ENCODE data around the gene DDX49. TPM values are rescaled to one million over a fixed set of nuclear protein-coding genes. Genes with fewer than 3 reads are reported as not detected.
"Not testable (repeated sequence)": the region's sequence is repeated elsewhere in the genome, so short reads cannot be mapped to it uniquely, and the experiment has no call there.

DDX49 gene
- total RNA-seq, 1 experiment from 2014 or later: 51.9 TPM

DNA sequence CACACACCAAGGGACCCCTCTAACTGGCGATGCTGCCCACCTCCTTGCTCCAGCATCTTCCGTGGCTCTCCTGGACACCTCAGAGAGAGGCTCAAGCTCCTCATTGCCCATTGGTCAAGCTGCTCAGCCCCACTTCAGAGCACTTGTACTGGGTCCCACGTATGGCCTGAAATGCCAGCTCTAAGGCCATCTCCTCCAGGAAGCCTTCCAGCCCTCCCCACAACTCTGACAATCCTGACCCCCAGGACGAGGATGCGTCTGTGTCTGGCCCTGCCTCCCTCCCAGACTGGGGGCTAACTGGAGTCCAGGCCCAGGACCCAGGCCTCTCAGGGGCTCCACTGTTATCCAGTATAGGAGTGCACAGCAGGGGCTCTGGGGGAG lies 29.5 kb downstream of the DDX49 start (continued):
- TF ChIP-seq SIN3A (IDR thresholded peaks at IDR 0.05; ENCODE audit: low read depth) (no peak), EGR1 (IDR thresholded peaks at IDR 0.05; ENCODE audit: low read depth) (no peak), POLR2A (IDR thresholded peaks at IDR 0.05; ENCODE audit: borderline replicate concordance, extremely low read depth, insufficient read depth, insufficient read length) (no peak), FOSL1 (IDR thresholded peaks at IDR 0.05; ENCODE audit: low read depth) (no peak), POLR2AphosphoS5 (IDR thresholded peaks at IDR 0.05; ENCODE audit: low read depth, low read length) (no peak), JUND (IDR thresholded peaks at IDR 0.05) (no peak)

DNA sequence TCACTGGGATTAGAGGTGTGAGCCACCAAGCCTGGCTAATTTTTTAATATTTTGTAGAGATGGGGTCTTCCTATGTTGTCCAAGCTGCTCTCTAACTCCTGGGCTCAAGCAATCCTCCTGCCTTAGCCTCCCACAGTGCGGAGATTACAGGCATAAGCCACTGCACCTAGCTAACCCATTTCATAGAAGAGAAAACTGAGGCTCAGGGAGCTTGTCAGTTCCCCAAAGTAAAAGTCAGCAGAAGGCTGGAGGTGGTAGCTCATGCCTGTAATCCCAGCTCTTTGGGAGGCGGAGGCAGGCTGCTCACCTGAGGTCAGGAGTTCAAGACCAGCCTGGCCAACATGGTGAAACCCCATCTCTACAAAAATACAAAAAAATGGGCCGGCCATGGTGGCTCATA lies 30.3 kb downstream of the DDX49 start:
- Histone ChIP-seq H3K36me3 (ENCODE audit: control insufficient read depth in 1 of 2, insufficient read depth in 2 of 2, low read length in 2 of 2) (no peaks in the 10 kb centered on the region), H4K20me1 (ENCODE audit: insufficient read depth) (no peaks in the 10 kb centered on the region), H3K4me1 (ENCODE audit: control insufficient read depth in 1 of 2, insufficient read depth in 2 of 2, low read length in 2 of 2) (peaks cover 0 to 5% of the 10 kb centered on the region in 2 experiments; a peak in 1 of 4 replicates), H3K27ac (ENCODE audit: low read depth, low read length) (no peak overlapping the region), H3K4me2 (ENCODE audit: low read length) (no peak overlapping the region), H2AFZ (ENCODE audit: low read depth, low read length, poor library complexity, severe bottlenecking) (no peak overlapping the region), H3K9me2 (ENCODE audit: insufficient read depth) (no peaks in the 10 kb centered on the region), H3K79me2 (ENCODE audit: insufficient read depth, low read length) (no peaks in the 10 kb centered on the region), H3K9me3 (ENCODE audit: control insufficient read depth in 1 of 2, insufficient read depth in 1 of 2, low read depth in 1 of 2, low read length in 2 of 2) (no peaks in the 10 kb centered on the region), H3K27me3 (ENCODE audit: insufficient read depth, low read length) (no peaks in the 10 kb centered on the region), H3K4me3 (replicated peaks in 1 of 2; ENCODE audit: low read depth in 1 of 2, low read length in 2 of 2) (no peak overlapping the region), H3K9ac (ENCODE audit: low read length) (no peak overlapping the region)
- no TSS peak for BruUV-seq (replicated peaks)
- ATAC-seq (no peak), DNase-seq (ENCODE audit: low read depth, low spot score) (no peak)
- POLR2A ChIA-PET: no interaction called here
- RAD21 ChIA-PET (ENCODE audit: low non-redundant PET in 1 of 2, low total read pairs in 2 of 2, uncharacterized antibody in 2 of 2, unreplicated experiment in 2 of 2): no interaction called here
- no peak for TF ChIP-seq CBX3 (IDR thresholded peaks at IDR 0.05; ENCODE audit: low read depth)
- CTCF ChIA-PET: no interaction called here
- intact Hi-C loops (cut with micrococcal nuclease): no loop called here

DNA sequence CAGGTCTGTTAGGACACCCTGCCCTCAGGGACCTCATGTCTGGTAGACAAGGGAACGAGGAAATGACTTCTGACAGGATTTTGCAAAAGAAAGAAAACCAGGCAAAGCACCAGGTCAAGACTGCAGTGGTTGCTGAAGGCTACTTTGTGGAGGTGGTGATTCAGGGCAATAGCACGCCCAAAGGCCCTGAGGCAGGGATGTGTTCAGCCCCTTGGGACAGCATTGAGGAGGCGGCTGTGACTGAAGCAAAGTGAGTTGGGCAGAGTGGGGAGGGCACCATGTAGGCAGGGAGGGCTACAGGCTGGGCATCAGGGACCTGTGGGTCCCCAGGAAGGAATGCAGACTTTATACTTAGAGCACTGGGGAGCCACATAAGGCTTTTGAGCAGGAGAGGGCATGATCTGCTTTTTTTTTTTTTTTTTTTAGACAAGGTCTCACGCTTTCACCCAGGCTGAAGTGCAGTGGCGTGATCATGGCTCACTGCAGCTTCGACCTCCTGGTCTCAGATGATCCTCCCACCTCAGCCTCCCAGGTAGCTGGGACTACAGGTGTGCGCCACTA lies 32.3 kb downstream of the DDX49 start:
- no TSS peak for BruUV-seq (replicated peaks)
- ChIA-PET POLR2A (no interaction called here), CTCF (no interaction called here), RAD21 (ENCODE audit: low non-redundant PET in 1 of 2, low total read pairs in 2 of 2, uncharacterized antibody in 2 of 2, unreplicated experiment in 2 of 2) (no interaction called here)
- no peaks in the 10 kb centered on the region for H3K9me3 ChIP-seq (ENCODE audit: control insufficient read depth in 1 of 2, insufficient read depth in 1 of 2, low read depth in 1 of 2, low read length in 2 of 2)
- ATAC-seq (no peak), DNase-seq (ENCODE audit: low read depth, low spot score) (no peak)
- intact Hi-C loops (cut with micrococcal nuclease): no loop called here
- no peaks in the 10 kb centered on the region for H3K79me2 ChIP-seq (ENCODE audit: insufficient read depth, low read length)
- H3K9me2 ChIP-seq (ENCODE audit: insufficient read depth): no peaks in the 10 kb centered on the region
- no peak for TF ChIP-seq JUND (IDR thresholded peaks at IDR 0.05)
- no peak for TF ChIP-seq ELF1 (IDR thresholded peaks at IDR 0.05; ENCODE audit: borderline replicate concordance, low read depth)
- TF ChIP-seq, protein P1, sequence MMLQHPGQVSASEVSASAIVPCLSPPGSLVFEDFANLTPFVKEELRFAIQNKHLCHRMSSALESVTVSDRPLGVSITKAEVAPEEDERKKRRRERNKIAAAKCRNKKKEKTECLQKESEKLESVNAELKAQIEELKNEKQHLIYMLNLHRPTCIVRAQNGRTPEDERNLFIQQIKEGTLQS (IDR thresholded peaks at IDR 0.05): no peak
- TF ChIP-seq ZFX (IDR thresholded peaks at IDR 0.05): no peak
- peaks cover 0 to 5% of the 10 kb centered on the region in 2 experiments; a peak in 1 of 4 replicates for H3K4me1 ChIP-seq (ENCODE audit: control insufficient read depth in 1 of 2, insufficient read depth in 2 of 2, low read length in 2 of 2)
- H3K27me3 ChIP-seq (ENCODE audit: insufficient read depth, low read length): no peaks in the 10 kb centered on the region
- no peak overlapping the region for H3K9ac ChIP-seq (ENCODE audit: low read length)
- H2AFZ ChIP-seq (ENCODE audit: low read depth, low read length, poor library complexity, severe bottlenecking): no peak overlapping the region
- no peak overlapping the region for H3K4me2 ChIP-seq (ENCODE audit: low read length)
- no peaks in the 10 kb centered on the region for H4K20me1 ChIP-seq (ENCODE audit: insufficient read depth)
- no peak overlapping the region for H3K4me3 ChIP-seq (replicated peaks in 1 of 2; ENCODE audit: low read depth in 1 of 2, low read length in 2 of 2)
- H3K27ac ChIP-seq (ENCODE audit: low read depth, low read length): no peak overlapping the region
- H3K36me3 ChIP-seq (ENCODE audit: control insufficient read depth in 1 of 2, insufficient read depth in 2 of 2, low read length in 2 of 2): no peaks in the 10 kb centered on the region

DNA sequence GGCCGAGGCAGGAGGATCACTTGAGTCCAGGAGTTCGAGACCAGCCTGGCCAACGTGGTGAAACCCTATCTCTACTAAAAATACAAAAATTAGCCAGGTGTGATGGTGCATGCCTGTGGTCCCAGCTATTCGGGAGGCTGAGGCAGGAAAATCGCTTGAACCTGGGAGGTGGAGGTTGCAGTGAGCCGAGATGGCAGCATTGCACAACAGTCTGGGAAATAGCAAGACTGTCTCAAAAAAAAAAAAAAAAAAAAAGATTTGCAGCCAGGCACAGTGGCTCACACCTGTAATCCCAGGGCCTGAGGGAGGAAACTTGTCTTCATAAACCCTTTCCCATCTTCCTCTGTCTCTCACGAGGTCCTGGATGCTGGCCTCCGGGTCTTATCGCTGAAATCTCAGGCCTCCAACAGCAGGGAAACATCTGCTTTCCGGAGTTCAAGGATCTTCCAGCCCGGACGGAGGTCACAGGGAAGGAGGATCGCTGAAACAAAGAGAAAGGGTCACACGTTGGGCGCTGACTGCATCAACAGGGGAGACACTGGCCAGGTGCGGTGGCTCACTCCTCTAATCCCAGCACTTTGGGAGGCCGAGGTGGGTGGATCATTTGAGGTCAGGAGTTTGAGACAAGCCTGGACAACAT lies 33.0 kb downstream of the DDX49 start:
- H3K4me3 ChIP-seq (replicated peaks in 1 of 2; ENCODE audit: low read depth in 1 of 2, low read length in 2 of 2); H4K20me1 ChIP-seq (ENCODE audit: insufficient read depth); H3K9me3 ChIP-seq (ENCODE audit: control insufficient read depth in 1 of 2, insufficient read depth in 1 of 2, low read depth in 1 of 2, low read length in 2 of 2); H3K9me2 ChIP-seq (ENCODE audit: insufficient read depth); H3K36me3 ChIP-seq (ENCODE audit: control insufficient read depth in 1 of 2, insufficient read depth in 2 of 2, low read length in 2 of 2); DNase-seq (ENCODE audit: low read depth, low spot score); H2AFZ ChIP-seq (ENCODE audit: low read depth, low read length, poor library complexity, severe bottlenecking); H3K79me2 ChIP-seq (ENCODE audit: insufficient read depth, low read length); CTCF ChIA-PET; BruUV-seq (replicated peaks); H3K27ac ChIP-seq (ENCODE audit: low read depth, low read length); H3K4me2 ChIP-seq (ENCODE audit: low read length); H3K9ac ChIP-seq (ENCODE audit: low read length); H3K4me1 ChIP-seq (ENCODE audit: control insufficient read depth in 1 of 2, insufficient read depth in 2 of 2, low read length in 2 of 2); intact Hi-C loops (cut with micrococcal nuclease); POLR2A ChIA-PET; ATAC-seq; H3K27me3 ChIP-seq (ENCODE audit: insufficient read depth, low read length); RAD21 ChIA-PET (ENCODE audit: low non-redundant PET in 1 of 2, low total read pairs in 2 of 2, uncharacterized antibody in 2 of 2, unreplicated experiment in 2 of 2): not testable (repeated sequence)

All from HCT116 (cell line).